H9 (cell line): Measurements from ENCODE around the gene SMYD2. TPM values are rescaled to one million over a fixed set of nuclear protein-coding genes. Genes with fewer than 3 reads are reported as not detected.

ENCODE experiments used
- DNase-seq: peaks from one replicate; pipeline ENCODE4 v3.0.0-alpha.2; 2017
- H2AFZ ChIP-seq: one replicate; pipeline ENCODE4 v1.6.1; 2013; ENCODE audit warnings: mild to moderate bottlenecking, low read length, control low read depth, moderate library complexity
- H2AK5ac ChIP-seq: 2 replicates; pipeline ENCODE4 v1.6.1; 2013; ENCODE audit warnings: low read length, control low read depth, mixed read lengths; ENCODE audit not compliant: insufficient read length
- H2BK120ac ChIP-seq: one replicate; pipeline ENCODE4 v1.6.1; 2013; ENCODE audit warnings: low read depth, mild to moderate bottlenecking, low read length, control low read depth, inconsistent platforms; ENCODE audit not compliant: poor library complexity, severe bottlenecking
- H2BK12ac ChIP-seq: 2 replicates; pipeline ENCODE4 v1.6.1; 2013; ENCODE audit warnings: low read length, control low read depth, mixed read lengths, low read depth; ENCODE audit not compliant: insufficient read length
- H2BK15ac ChIP-seq: 2 replicates; pipeline ENCODE4 v1.6.1; 2013; ENCODE audit warnings: low read depth, low read length, control low read depth
- H2BK20ac ChIP-seq: one replicate; pipeline ENCODE4 v1.6.1; 2013; ENCODE audit warnings: low read depth, mild to moderate bottlenecking, low read length, control low read depth, inconsistent platforms; ENCODE audit not compliant: poor library complexity, severe bottlenecking
- H2BK5ac ChIP-seq: 2 replicates; pipeline ENCODE4 v1.6.1; 2013; ENCODE audit warnings: low read length, control low read depth, mixed read lengths; ENCODE audit not compliant: insufficient read length
- H3K14ac ChIP-seq: 2 replicates; pipeline ENCODE4 v1.6.1; 2013; ENCODE audit warnings: low read length, control low read depth; ENCODE audit not compliant: insufficient read depth
- H3K18ac ChIP-seq: 2 replicates; pipeline ENCODE4 v1.6.1; 2013; ENCODE audit warnings: low read depth, mild to moderate bottlenecking, mixed read lengths, low read length, control low read depth; ENCODE audit not compliant: insufficient read length
- H3K23ac ChIP-seq: 2 replicates; pipeline ENCODE4 v1.6.1; 2013; ENCODE audit warnings: low read length, control low read depth, mixed read lengths, low read depth; ENCODE audit not compliant: insufficient read length
- H3K23me2 ChIP-seq: 2 replicates; pipeline ENCODE4 v1.6.1; 2013; ENCODE audit warnings: low read depth, mild to moderate bottlenecking, mixed read lengths, low read length, control low read depth; ENCODE audit not compliant: insufficient read length, poor library complexity, severe bottlenecking
- H3K27ac ChIP-seq: 2 replicates; pipeline ENCODE4 v1.5.1; 2013; ENCODE audit warnings: low read length, control low read depth, mixed read lengths, low read depth; ENCODE audit not compliant: insufficient read length
- H3K27me3 ChIP-seq: 2 replicates; pipeline ENCODE4 v1.6.1; 2013; ENCODE audit warnings: low read length, control low read depth, inconsistent platforms; ENCODE audit not compliant: insufficient read depth
- H3K4ac ChIP-seq: 2 replicates; pipeline ENCODE4 v1.6.1; 2013; ENCODE audit warnings: low read depth, mild to moderate bottlenecking, control low read depth, inconsistent platforms, low read length, moderate library complexity
- H3K4me1 ChIP-seq: 2 replicates; pipeline ENCODE4 v1.6.1; 2013; ENCODE audit warnings: low read length, control low read depth, inconsistent platforms; ENCODE audit not compliant: insufficient read depth
- H3K4me2 ChIP-seq: 2 replicates; pipeline ENCODE4 v1.6.1; 2013; ENCODE audit warnings: low read length, control low read depth, mixed read lengths; ENCODE audit not compliant: insufficient read length, insufficient read depth
- H3K56ac ChIP-seq: 2 replicates; pipeline ENCODE4 v1.6.1; 2013; ENCODE audit warnings: low read depth, mild to moderate bottlenecking, mixed read lengths, low read length, control low read depth; ENCODE audit not compliant: insufficient read length
- H3K79me1 ChIP-seq: 2 replicates; pipeline ENCODE4 v1.6.1; 2013; ENCODE audit warnings: low read depth, mild to moderate bottlenecking, moderate library complexity, low read length, control low read depth, inconsistent platforms; ENCODE audit not compliant: insufficient read depth, poor library complexity, severe bottlenecking
- H3K79me2 ChIP-seq: 2 replicates; pipeline ENCODE4 v1.6.1; 2013; ENCODE audit warnings: low read length, control low read depth, inconsistent platforms; ENCODE audit not compliant: insufficient read depth
- H3K9ac ChIP-seq: 2 replicates; pipeline ENCODE4 v1.6.1; 2013; ENCODE audit warnings: low read length, control low read depth, mixed read lengths; ENCODE audit not compliant: insufficient read length; ENCODE audit errors: extremely low read depth
- H3K9me3 ChIP-seq: one replicate; pipeline ENCODE4 v1.6.1; 2013; ENCODE audit warnings: low read depth, low read length, inconsistent platforms; ENCODE audit not compliant: control insufficient read depth
- H3T11ph ChIP-seq: one replicate; pipeline ENCODE4 v1.6.1; 2013; ENCODE audit warnings: mild to moderate bottlenecking, low read length, control low read depth, inconsistent platforms
- H4K20me1 ChIP-seq: one replicate; pipeline ENCODE4 v1.6.1; 2013; ENCODE audit not compliant: control insufficient read depth, insufficient read length, insufficient read depth
- H4K5ac ChIP-seq: 2 replicates; pipeline ENCODE4 v1.6.1; 2013; ENCODE audit warnings: low read depth, mild to moderate bottlenecking, mixed read lengths, low read length, control low read depth; ENCODE audit not compliant: insufficient read length
- H4K8ac ChIP-seq: replicated peaks from 2 replicates; pipeline ENCODE4 v1.6.1; 2013; ENCODE audit warnings: low read length, control low read depth, mixed read lengths, low read depth; ENCODE audit not compliant: insufficient read length
- H4K91ac ChIP-seq: 2 replicates; pipeline ENCODE4 v1.6.1; 2013; ENCODE audit warnings: low read depth, mild to moderate bottlenecking, moderate library complexity, mixed read lengths, low read length, control low read depth; ENCODE audit not compliant: insufficient read length
- H3K27ac Mint-ChIP-seq, 3 experiments: 2 replicates in 2 of 3; 3 replicates in 1 of 3; pipeline ENCODE4 v1.8.0; 2020 to 2021; ENCODE audit warnings: mixed read lengths in 3 of 3, mild to moderate bottlenecking in 1 of 3, moderate library complexity in 1 of 3
- H3K27me3 Mint-ChIP-seq: 2 replicates; pipeline ENCODE4 v1.8.0; 2021; ENCODE audit warnings: low read depth, mild to moderate bottlenecking, moderate library complexity, mixed read lengths
- H3K36me3 Mint-ChIP-seq, 3 experiments: 2 replicates in 2 of 3; 3 replicates in 1 of 3; pipeline ENCODE4 v1.8.0; 2020 to 2021; ENCODE audit warnings: low read depth in 3 of 3, mixed read lengths in 3 of 3; ENCODE audit not compliant: insufficient read depth in 1 of 3
- H3K4me1 Mint-ChIP-seq, 2 experiments: 2 replicates each; pipeline ENCODE4 v1.8.0; 2020; ENCODE audit warnings: mixed read lengths in 2 of 2
- H3K4me3 Mint-ChIP-seq, 2 experiments: 2 replicates in 1 of 2; 3 replicates in 1 of 2; pipeline ENCODE4 v1.8.0; 2020 to 2021; ENCODE audit warnings: mild to moderate bottlenecking in 2 of 2, mixed read lengths in 2 of 2, moderate library complexity in 1 of 2
- H3K9me3 Mint-ChIP-seq, 2 experiments: 2 replicates in 1 of 2; 3 replicates in 1 of 2; pipeline ENCODE4 v1.8.0; 2020; ENCODE audit warnings: mild to moderate bottlenecking in 2 of 2, mixed read lengths in 2 of 2, moderate library complexity in 1 of 2
- WGBS: extraction: QIAGEN DNeasy Blood & Tissue Kit; methylation state at CpG from one replicate; pipeline ENCODE4 v1.1.7; 2013; ENCODE audit warnings: missing lambda C conversion rate, low lambda C conversion rate, mixed read lengths; ENCODE audit not compliant: insufficient read length; ENCODE audit errors: extremely low coverage; 5-methylcytosine and 5-hydroxymethylcytosine counted together
- total RNA-seq: library from RNA; stranded (reverse); gene quantifications from 2 replicates; pipeline ENCODE4 v1.2.1, GENCODE V29; 2021
- TF ChIP-seq, protein P1 (sequence below): fragments of 200-600 bp; sonication (generic); conservative IDR thresholded peaks from 3 replicates; pipeline ENCODE4 v1.8.0; 2021; ENCODE audit warnings: antibody characterized with exemption, mild to moderate bottlenecking

The SMYD2 gene
- total RNA-seq, 1 experiment from 2014 or later = 10.9 TPM

DNA sequence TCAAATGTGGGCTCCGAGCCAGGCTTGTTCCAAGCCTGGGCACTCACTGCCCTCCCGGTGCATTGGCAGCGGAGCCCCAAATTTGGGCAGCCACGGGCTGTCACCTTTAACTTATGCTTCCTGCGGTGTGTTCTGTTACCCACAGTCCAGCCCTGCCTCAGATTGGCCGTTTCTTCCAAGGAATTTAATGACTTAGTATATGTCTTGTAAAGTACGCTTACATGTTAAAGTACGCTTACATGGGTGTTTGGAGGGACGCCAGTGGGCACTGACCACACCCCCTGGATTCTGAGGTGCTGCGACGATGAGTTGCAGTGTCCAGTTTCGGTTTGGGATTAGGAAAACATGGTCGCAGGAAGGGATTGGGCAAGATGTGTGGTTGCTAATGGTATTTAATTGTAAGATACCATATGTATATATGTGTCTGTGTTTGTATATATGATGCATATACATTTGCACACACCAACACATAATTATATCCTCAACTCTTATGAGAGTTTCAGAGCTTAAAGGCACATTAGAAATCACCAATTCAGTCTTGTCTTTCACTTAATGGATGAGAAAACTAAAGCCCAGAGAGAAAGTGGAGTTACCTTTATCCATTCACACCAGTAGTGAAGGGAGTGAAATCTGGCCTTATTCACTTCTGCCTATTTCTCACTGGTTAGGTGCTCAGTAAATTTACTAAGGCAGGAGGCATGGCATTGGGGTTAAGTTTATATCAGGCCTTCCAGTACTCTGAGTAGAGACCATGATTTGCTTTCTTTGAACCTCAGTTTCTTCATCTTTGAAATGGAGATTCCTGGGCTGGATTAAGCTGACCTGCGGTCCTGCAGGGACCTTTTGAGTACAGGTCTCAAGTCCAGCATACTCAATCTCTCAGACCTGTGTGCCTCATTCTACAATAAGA lies 1.0 kb downstream of the SMYD2 start:
- H4K8ac ChIP-seq = no peak overlapping the region
- no peaks in the 10 kb centered on the region for H3K9me3 ChIP-seq
- H3K56ac ChIP-seq = no peak overlapping the region
- H2BK20ac ChIP-seq = no peak overlapping the region
- no peak overlapping the region for H2AFZ ChIP-seq
- H3K27ac ChIP-seq = no peak overlapping the region
- peaks cover 68% of the 10 kb centered on the region for H3K27me3 Mint-ChIP-seq
- H3K27me3 ChIP-seq = peaks cover 22% of the 10 kb centered on the region; the same call in 1 of the 2 replicates
- no peak overlapping the region for H3K4ac ChIP-seq
- TF ChIP-seq, protein P1, sequence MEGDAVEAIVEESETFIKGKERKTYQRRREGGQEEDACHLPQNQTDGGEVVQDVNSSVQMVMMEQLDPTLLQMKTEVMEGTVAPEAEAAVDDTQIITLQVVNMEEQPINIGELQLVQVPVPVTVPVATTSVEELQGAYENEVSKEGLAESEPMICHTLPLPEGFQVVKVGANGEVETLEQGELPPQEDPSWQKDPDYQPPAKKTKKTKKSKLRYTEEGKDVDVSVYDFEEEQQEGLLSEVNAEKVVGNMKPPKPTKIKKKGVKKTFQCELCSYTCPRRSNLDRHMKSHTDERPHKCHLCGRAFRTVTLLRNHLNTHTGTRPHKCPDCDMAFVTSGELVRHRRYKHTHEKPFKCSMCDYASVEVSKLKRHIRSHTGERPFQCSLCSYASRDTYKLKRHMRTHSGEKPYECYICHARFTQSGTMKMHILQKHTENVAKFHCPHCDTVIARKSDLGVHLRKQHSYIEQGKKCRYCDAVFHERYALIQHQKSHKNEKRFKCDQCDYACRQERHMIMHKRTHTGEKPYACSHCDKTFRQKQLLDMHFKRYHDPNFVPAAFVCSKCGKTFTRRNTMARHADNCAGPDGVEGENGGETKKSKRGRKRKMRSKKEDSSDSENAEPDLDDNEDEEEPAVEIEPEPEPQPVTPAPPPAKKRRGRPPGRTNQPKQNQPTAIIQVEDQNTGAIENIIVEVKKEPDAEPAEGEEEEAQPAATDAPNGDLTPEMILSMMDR = no peak
- WGBS = no CpG with 5 or more reads among the region's 14 CpGs
- H3K9ac ChIP-seq = no peak overlapping the region
- H3K4me3 Mint-ChIP-seq = peak overlapping the region; percentile 68 to 82
- H4K91ac ChIP-seq = no peak overlapping the region
- no peaks in the 10 kb centered on the region for H4K20me1 ChIP-seq
- no peak overlapping the region for H3K23ac ChIP-seq
- H3K79me1 ChIP-seq = no peaks in the 10 kb centered on the region
- H3K4me1 Mint-ChIP-seq = peaks cover 15 to 37% of the 10 kb centered on the region in 2 experiments
- no peak overlapping the region for H3T11ph ChIP-seq
- no peaks in the 10 kb centered on the region for H3K79me2 ChIP-seq
- peak overlapping the region; percentile 81 for H3K4me2 ChIP-seq
- peaks cover 0 to 3% (median 0%) of the 10 kb centered on the region in 3 experiments; a peak in 1 of 7 replicates for H3K36me3 Mint-ChIP-seq
- H3K14ac ChIP-seq = no peak overlapping the region
- H2BK15ac ChIP-seq = no peak overlapping the region
- no peak overlapping the region for H2AK5ac ChIP-seq
- no peak overlapping the region for H3K18ac ChIP-seq
- no peak overlapping the region for H2BK5ac ChIP-seq
- no peak for DNase-seq
- no peak overlapping the region for H4K5ac ChIP-seq
- no peak overlapping the region for H2BK120ac ChIP-seq
- H3K27ac Mint-ChIP-seq = 0 out of 7 replicates have a peak overlapping the region, but pooled peaks of 1 of the 3 experiments have one; percentile 85
- H3K23me2 ChIP-seq = peaks cover 12% of the 10 kb centered on the region
- peaks cover 7% of the 10 kb centered on the region; the same call in 1 of the 2 replicates for H3K4me1 ChIP-seq
- peaks cover 0 to 3% of the 10 kb centered on the region in 2 experiments; a peak in 2 of 5 replicates for H3K9me3 Mint-ChIP-seq
- H2BK12ac ChIP-seq = no peak overlapping the region
